Measurements from ENCODE around the gene SHB.

DNA sequence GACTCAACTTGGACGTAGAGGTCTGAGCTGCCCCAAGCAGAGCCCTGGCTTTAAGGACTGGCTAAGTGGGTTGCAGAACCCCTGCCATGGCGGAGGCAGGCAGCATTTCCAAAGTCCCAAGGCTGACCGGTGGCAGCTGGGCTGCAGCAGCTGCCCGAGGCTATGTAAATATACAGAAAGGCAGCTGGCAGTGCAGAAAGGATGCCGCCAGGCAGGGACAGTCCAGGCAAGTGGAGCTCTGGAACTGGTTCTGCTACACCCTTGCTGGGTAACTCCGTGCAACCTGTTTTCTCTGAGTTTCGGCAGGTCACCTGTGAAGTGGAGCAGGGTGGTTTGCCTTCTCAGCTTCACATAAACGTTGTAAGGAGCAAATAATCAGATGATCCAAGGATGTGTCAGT lies 46.0 kb downstream of the SHB start:
- TF ChIP-seq, protein P1, sequence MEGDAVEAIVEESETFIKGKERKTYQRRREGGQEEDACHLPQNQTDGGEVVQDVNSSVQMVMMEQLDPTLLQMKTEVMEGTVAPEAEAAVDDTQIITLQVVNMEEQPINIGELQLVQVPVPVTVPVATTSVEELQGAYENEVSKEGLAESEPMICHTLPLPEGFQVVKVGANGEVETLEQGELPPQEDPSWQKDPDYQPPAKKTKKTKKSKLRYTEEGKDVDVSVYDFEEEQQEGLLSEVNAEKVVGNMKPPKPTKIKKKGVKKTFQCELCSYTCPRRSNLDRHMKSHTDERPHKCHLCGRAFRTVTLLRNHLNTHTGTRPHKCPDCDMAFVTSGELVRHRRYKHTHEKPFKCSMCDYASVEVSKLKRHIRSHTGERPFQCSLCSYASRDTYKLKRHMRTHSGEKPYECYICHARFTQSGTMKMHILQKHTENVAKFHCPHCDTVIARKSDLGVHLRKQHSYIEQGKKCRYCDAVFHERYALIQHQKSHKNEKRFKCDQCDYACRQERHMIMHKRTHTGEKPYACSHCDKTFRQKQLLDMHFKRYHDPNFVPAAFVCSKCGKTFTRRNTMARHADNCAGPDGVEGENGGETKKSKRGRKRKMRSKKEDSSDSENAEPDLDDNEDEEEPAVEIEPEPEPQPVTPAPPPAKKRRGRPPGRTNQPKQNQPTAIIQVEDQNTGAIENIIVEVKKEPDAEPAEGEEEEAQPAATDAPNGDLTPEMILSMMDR (conservative IDR thresholded peaks at IDR 0.05): no peak
- no peak for TF ChIP-seq EZH2 (IDR thresholded peaks at IDR 0.05; ENCODE audit: low read depth)
